ENCODE data around the gene VEGFC. TPM values are rescaled to one million over a fixed set of nuclear protein-coding genes. Genes with fewer than 3 reads are reported as not detected.

Gene VEGFC
- total RNA-seq, 2 donors from 2014 or later, result not detected

DNA sequence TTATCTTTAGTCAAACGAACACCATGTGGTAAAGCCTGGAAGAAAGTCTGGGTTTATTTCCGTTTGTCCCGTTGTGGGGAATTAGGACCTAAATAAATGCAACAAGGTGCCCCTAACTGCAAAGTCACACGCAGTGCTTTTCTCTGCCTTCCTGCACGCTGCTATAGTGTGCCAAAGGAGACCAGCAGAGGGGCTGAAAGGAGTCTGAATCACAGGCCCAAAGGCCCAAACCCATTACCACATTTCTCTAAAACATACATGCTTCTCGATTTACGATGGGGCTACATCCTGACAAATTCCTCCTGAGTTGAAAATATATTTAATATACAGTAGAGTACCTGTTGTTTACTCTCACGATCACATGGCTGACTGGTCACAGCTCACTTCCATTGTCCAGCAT, 4.5 kb downstream of the VEGFC start:
- H3K27me3 Mint-ChIP-seq, result peaks cover 17% of the 10 kb centered on the region
- H3K4me1 Mint-ChIP-seq, result no peaks in the 10 kb centered on the region
- no peak for ATAC-seq (replicated peaks)
- H3K36me3 Mint-ChIP-seq (ENCODE audit: low read depth), result no peaks in the 10 kb centered on the region
- H3K27ac Mint-ChIP-seq, result no peak overlapping the region
- no peaks in the 10 kb centered on the region for H3K9me3 Mint-ChIP-seq
- no peak overlapping the region for H3K4me3 Mint-ChIP-seq

DNA sequence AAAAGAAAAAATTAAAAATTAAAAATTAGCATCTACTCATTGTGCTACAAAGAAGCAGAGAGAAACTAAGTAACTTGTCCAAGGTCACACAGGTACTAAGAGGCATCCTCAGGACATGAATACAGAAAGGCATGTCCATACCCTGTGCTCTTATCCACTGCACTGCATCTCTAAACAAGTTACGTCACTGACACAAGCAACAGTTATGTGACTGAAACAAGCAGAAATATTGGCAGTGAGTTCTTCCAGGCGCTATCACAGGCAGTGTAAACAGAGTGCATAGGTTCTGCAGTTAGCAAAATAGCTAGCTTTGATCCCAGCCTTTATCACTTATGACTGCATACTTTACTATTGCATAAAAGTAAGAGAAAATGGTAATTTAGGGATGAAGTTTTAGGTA, 7.9 kb downstream of the VEGFC start:
- Mint-ChIP-seq H3K4me3 (no peak overlapping the region), H3K9me3 (no peaks in the 10 kb centered on the region), H3K4me1 (no peaks in the 10 kb centered on the region), H3K36me3 (ENCODE audit: low read depth) (no peaks in the 10 kb centered on the region), H3K27me3 (peaks cover 3% of the 10 kb centered on the region), H3K27ac (no peak overlapping the region)
- ATAC-seq (replicated peaks), result no peak

DNA sequence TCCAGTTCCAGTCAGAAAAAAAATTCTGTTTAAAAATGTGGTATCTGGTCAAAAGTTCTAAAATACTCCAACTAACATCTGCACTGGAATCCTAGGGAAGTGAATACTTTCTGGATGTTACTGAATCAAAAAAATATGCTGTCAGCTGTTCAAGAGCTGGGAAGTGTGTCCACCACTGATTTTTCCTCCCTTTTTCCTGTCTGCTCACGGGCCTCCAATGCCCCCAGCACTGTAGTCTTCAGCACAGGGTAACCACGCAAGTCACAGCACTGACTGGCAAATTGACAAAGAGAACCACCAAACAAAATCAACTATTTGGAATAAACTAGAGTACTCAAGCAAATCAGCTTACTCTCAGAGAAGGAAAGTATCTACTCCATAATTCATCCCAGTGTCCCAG, 9.9 kb downstream of the VEGFC start:
- Mint-ChIP-seq H3K27ac (no peak overlapping the region), H3K36me3 (ENCODE audit: low read depth) (no peaks in the 10 kb centered on the region), H3K27me3 (no peaks in the 10 kb centered on the region), H3K4me3 (no peak overlapping the region), H3K4me1 (no peaks in the 10 kb centered on the region), H3K9me3 (no peaks in the 10 kb centered on the region)
- no peak for ATAC-seq (replicated peaks)

DNA sequence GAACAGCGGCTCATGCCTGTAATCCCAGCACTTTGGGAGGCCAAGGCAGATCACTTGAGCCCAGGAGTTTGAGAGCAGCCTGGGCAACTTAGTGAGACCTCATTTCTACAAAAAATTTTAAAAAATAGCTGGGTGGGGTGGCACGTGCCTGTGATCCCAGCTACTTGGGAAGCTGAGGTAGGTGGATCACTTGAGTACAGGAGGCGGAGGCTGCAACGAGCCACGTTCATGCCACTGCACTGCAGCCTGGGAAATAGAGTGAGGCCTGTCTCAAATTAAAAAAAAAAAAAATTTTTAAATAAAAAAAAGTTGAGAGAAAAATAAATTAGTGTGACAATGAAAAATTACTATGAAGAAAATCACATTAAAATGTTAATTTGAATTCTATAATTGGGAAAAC, 10.5 kb downstream of the VEGFC start:
- no peak overlapping the region for H3K27ac Mint-ChIP-seq
- H3K36me3 Mint-ChIP-seq (ENCODE audit: low read depth), result no peaks in the 10 kb centered on the region
- H3K4me3 Mint-ChIP-seq, result no peak overlapping the region
- no peaks in the 10 kb centered on the region for H3K27me3 Mint-ChIP-seq
- H3K9me3 Mint-ChIP-seq, result no peaks in the 10 kb centered on the region
- H3K4me1 Mint-ChIP-seq, result no peaks in the 10 kb centered on the region
- no peak for ATAC-seq (replicated peaks)

DNA sequence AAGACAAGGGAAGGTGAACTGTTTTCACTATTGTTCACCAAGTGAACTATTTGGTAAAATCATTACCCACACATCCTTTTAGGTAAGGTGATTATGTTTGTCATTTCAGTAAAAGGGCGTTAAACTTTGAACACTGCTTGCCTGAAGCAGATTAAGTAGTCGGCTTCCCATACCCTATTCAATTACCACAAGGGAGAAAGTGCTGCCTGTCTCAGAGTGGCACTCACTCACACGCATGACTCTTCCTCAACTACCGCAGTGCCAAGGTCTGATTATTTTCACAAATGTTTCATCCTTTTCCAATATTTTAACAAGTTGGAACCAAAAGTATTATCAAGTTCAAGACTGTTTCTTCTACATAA, 11.0 kb downstream of the VEGFC start:
- no peaks in the 10 kb centered on the region for H3K27me3 Mint-ChIP-seq
- H3K9me3 Mint-ChIP-seq, result no peaks in the 10 kb centered on the region
- H3K4me1 Mint-ChIP-seq, result no peaks in the 10 kb centered on the region
- ATAC-seq (replicated peaks), result no peak
- no peaks in the 10 kb centered on the region for H3K36me3 Mint-ChIP-seq (ENCODE audit: low read depth)
- no peak overlapping the region for H3K27ac Mint-ChIP-seq
- H3K4me3 Mint-ChIP-seq, result no peak overlapping the region

DNA sequence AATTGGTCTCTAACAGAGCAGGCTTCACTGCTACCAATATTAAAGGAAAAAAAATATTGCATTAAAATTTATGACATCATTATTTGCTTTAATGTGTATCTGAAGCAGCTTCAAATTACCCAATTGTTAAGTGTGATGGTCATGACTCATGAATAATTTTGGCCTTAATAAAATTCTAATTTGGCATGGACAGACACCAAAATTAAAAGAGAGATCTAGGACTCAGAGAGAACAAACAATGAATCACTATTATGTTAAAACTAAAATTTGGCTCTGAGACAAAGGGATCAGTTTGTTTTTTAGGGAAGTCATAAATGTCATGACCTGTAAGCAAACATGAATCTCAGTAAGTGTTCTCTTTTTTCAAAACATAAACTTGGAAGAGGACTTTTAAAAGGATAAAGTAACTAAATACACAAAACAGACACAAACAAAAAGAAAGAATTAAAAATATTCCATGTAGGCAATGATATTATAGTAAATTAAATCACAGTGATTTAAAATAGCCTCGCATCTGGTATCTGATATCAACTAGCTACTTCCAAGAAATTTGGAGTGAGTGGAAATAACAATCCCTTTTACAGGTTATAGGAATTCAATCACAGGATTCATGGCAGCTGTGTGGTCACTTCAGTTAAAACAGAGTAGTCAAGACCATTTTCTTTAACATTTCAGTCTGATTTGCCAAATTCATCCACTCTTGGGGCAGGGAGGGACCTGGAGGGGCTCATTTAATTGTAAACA, 11.6 kb downstream of the VEGFC start:
- H3K27me3 Mint-ChIP-seq, result no peaks in the 10 kb centered on the region
- H3K9me3 Mint-ChIP-seq, result peaks cover 4% of the 10 kb centered on the region
- H3K27ac Mint-ChIP-seq, result no peak overlapping the region
- H3K4me3 Mint-ChIP-seq, result no peak overlapping the region
- no peaks in the 10 kb centered on the region for H3K4me1 Mint-ChIP-seq
- H3K36me3 Mint-ChIP-seq (ENCODE audit: low read depth), result no peaks in the 10 kb centered on the region
- no peak for ATAC-seq (replicated peaks)

DNA sequence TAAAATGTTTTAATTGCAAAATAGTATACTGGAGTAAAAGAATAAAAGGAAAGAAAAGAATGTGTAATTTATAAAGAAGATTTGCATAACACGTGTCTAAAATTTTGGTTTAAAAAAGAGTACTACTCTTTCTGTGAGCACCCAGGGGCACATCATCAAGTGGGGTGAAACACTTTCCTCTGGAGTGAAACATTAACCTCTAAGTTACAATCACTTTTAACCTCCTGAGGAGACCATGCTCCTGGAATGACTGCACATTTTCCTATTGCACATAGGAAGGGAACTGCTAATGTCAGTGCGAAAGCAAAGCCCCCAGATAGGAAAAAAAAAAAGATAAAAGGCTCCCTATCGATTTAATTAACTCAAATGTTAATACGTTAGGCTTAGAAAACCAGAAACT, 13.3 kb downstream of the VEGFC start:
- H3K36me3 Mint-ChIP-seq (ENCODE audit: low read depth), result no peaks in the 10 kb centered on the region
- no peaks in the 10 kb centered on the region for H3K4me1 Mint-ChIP-seq
- no peak for ATAC-seq (replicated peaks)
- H3K4me3 Mint-ChIP-seq, result no peak overlapping the region
- H3K27ac Mint-ChIP-seq, result no peak overlapping the region
- H3K27me3 Mint-ChIP-seq, result no peaks in the 10 kb centered on the region
- peaks cover 4% of the 10 kb centered on the region for H3K9me3 Mint-ChIP-seq

DNA sequence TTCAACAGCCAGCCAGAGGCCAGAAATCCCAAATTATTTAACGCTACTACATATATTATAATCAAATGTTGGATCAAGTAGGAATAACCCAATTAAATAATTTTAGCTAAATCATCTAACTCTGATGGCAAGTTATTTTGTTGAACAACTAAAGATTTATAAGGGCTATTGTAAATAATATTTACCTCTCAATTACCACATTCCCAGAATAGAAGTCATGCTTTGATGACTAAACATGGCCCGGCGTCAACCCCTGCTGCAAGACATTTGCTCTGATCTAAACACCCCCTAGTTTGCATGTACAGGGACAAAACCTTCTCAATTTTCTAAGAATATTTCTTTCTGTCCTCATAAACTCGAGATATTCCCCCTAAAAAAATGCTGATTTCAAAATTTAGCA, 14.2 kb downstream of the VEGFC start:
- no peaks in the 10 kb centered on the region for H3K36me3 Mint-ChIP-seq (ENCODE audit: low read depth)
- H3K4me1 Mint-ChIP-seq, result no peaks in the 10 kb centered on the region
- H3K27ac Mint-ChIP-seq, result no peak overlapping the region
- no peak overlapping the region for H3K4me3 Mint-ChIP-seq
- H3K27me3 Mint-ChIP-seq, result no peaks in the 10 kb centered on the region
- H3K9me3 Mint-ChIP-seq, result peaks cover 4% of the 10 kb centered on the region
- ATAC-seq (replicated peaks), result no peak

DNA sequence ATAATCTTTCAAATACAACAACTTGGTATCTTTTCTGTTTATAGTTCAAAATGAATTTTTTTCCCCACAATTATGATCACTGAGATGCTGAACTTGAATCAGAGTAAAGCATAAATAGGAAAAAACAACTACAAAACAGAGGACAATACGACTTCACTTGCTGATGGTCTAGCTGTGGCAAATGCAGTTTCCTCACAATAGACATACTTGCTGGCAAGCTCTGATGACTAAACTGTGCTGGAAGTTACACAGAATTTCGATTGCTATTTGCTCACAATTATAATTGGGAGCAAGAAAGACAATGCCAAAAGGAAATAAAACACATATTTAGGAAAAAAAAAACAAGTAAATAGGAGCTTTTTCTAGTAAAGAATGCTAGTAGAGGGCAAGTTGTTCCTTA, 14.7 kb downstream of the VEGFC start:
- Mint-ChIP-seq H3K27me3 (no peaks in the 10 kb centered on the region), H3K4me1 (no peaks in the 10 kb centered on the region), H3K4me3 (no peak overlapping the region), H3K27ac (no peak overlapping the region), H3K9me3 (peaks cover 4% of the 10 kb centered on the region), H3K36me3 (ENCODE audit: low read depth) (no peaks in the 10 kb centered on the region)
- ATAC-seq (replicated peaks), result no peak

DNA sequence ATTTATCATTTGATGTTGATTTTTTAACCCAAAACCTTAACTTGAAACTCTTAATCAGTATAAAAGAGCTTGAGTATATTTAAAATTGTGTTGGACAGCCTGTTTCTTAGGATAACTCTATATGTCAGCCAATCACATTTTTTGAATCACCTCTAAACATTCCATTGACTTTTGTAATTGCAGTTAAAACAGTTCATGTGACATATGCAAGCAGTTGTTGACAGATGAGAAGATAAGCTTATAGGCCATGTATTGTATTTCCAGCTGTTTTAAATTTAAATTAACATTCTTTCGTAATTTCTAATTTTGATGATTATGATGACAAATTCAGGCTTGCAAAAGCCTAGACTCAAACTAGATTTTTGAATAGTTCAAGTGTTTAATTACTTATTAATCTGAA, 17.4 kb downstream of the VEGFC start:
- Mint-ChIP-seq H3K27me3 (no peaks in the 10 kb centered on the region), H3K36me3 (ENCODE audit: low read depth) (no peaks in the 10 kb centered on the region), H3K27ac (no peak overlapping the region), H3K4me1 (no peaks in the 10 kb centered on the region), H3K4me3 (no peak overlapping the region), H3K9me3 (peaks cover 4% of the 10 kb centered on the region)
- ATAC-seq (replicated peaks), result no peak

DNA sequence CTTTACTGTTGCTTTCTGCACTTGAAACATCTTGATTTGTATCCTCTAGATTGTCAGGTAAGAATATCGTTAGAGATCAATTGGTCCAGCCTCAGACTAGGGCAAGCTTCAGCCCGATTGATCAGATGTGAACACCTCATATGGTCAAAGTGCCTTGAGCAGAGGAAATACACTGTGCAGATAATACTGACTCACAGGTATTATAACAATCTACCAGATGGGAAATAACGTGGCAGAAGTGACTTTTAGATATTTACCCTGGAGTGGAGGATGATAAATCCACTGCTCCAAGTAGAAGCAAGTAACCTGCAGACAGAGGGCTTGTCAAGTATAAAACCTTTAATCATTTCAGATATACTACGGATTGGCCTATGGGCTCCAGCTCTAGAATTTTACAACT, 17.9 kb downstream of the VEGFC start:
- H3K36me3 Mint-ChIP-seq (ENCODE audit: low read depth), result no peaks in the 10 kb centered on the region
- peaks cover 4% of the 10 kb centered on the region for H3K9me3 Mint-ChIP-seq
- ATAC-seq (replicated peaks), result no peak
- no peak overlapping the region for H3K27ac Mint-ChIP-seq
- no peaks in the 10 kb centered on the region for H3K27me3 Mint-ChIP-seq
- H3K4me1 Mint-ChIP-seq, result no peaks in the 10 kb centered on the region
- H3K4me3 Mint-ChIP-seq, result no peak overlapping the region

DNA sequence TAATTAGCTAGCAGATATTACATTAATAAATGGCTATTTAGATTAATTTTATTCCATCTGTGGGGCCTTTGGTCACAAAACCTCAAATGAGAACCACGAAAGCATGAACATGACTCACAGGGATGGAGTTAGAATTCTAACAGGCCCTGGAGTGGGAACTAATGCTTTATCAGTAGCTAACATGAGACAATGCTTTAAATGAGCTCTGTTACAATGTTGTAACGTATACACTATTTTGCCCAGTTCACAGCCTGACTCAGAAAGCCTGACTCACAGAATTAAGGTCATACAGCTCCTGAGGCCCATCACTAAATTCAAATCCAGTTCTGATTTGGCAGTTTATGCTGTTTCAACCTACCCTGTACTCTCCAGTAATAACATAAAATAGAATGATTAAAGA, 23.2 kb downstream of the VEGFC start:
- Mint-ChIP-seq H3K4me3 (no peak overlapping the region), H3K9me3 (peaks cover 3% of the 10 kb centered on the region), H3K27ac (no peak overlapping the region), H3K27me3 (no peaks in the 10 kb centered on the region), H3K36me3 (ENCODE audit: low read depth) (no peaks in the 10 kb centered on the region), H3K4me1 (no peaks in the 10 kb centered on the region)
- no peak for ATAC-seq (replicated peaks)

DNA sequence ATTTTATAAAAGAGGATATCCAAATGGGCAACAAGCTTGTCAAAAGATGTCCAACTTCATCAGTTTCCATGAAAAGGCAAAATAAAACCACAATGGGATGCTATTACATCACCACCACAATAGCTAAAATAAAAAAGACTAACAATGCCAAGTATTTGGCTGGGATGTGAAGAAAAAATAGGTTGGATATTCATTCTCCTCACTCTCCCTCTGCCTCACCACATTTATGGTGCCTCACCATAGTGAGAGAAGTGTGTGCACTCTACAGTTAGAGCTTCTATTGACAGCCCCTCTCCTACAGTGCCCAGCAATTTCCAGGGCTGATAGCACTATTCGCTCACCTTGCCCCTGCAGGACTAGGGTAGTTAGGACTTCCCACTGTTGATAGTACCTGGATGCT, 25.5 kb downstream of the VEGFC start:
- Mint-ChIP-seq H3K4me3 (no peak overlapping the region), H3K9me3 (peaks cover 3% of the 10 kb centered on the region), H3K27ac (no peak overlapping the region), H3K27me3 (no peaks in the 10 kb centered on the region), H3K36me3 (ENCODE audit: low read depth) (no peaks in the 10 kb centered on the region), H3K4me1 (no peaks in the 10 kb centered on the region)
- ATAC-seq (replicated peaks), result no peak

DNA sequence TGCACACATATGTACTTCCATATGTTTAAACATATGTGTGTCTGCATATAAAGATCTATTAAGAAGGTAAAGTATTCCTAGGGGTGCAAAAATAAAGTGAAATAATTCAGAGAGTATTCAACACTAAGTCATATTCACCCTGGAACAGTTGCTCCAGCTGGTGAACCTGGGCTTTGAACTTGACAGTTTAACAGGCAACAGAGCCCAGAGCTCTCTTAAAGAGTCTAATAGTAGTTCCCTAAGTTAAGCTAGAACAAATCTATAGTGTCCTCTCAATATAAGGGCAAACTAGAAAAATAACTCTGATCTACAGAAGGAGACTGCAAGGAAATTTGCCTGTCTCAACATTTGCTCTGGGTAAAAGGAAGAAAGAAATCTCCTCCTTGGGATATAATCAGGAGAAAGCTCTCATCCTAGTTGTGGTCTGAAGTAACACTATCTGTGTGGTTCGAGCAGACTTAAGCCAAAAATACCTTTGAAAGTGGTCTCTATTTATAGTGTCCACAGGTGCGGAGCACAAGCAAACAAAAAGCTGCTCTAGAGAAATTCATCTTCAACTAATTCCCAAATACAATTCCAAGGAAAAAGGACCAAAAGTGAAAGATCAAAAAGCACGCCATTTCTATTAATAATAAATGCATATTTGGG, 29.9 kb downstream of the VEGFC start:
- no peak for ATAC-seq (replicated peaks)
- H3K27me3 Mint-ChIP-seq, result no peaks in the 10 kb centered on the region
- H3K9me3 Mint-ChIP-seq, result peaks cover 7% of the 10 kb centered on the region

DNA sequence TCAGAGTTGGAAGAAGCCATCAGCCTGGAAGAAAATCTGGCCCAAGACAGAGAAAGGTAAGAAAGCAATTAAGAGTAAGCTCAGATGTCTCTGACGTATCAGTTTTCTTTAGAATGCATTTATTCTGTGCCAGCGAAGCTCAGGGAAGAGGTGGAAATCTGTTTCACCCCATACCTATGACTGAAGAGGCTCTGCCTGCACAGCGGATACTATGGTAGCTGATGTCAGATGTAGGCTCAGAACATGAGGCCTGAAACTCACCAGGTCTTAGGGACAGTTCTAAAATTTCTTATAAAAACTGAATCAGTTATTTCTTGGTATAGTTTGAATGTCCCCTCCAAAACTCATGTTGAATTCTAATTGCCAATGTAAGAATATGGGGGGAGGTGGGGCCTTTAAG, 30.9 kb downstream of the VEGFC start:
- ATAC-seq (replicated peaks), result no peak
- Mint-ChIP-seq H3K4me1 (no peaks in the 10 kb centered on the region), H3K9me3 (peaks cover 7% of the 10 kb centered on the region), H3K36me3 (ENCODE audit: low read depth) (no peaks in the 10 kb centered on the region), H3K27ac (no peak overlapping the region), H3K27me3 (no peaks in the 10 kb centered on the region), H3K4me3 (no peak overlapping the region)

More for the DNA sequence above, 29.9 kb downstream of the VEGFC start:
- Mint-ChIP-seq H3K36me3 (ENCODE audit: low read depth) (no peaks in the 10 kb centered on the region), H3K4me1 (no peaks in the 10 kb centered on the region), H3K4me3 (no peak overlapping the region), H3K27ac (no peak overlapping the region)

Data from activated T-helper 17 cell treated with anti-CD3 and anti-CD28 coated beads, Interleukin-2, amount 50 U/mL, for 72 hours (primary cell).